Neural cell (in vitro differentiated cells): ENCODE data around the gene BTBD17.

Experiments used
- EP300 ChIP-seq: fragments of 450-650 bp; conservative IDR thresholded peaks from 2 replicates; pipeline ENCODE4 v1.6.1; 2014; ENCODE audit warnings: antibody characterized with exemption, mild to moderate bottlenecking, moderate library complexity; ENCODE audit not compliant: poor library complexity, severe bottlenecking
- EZH2 ChIP-seq: fragments of 200-600, 300-800 bp; shearing (Covaris generic), sonication (generic); IDR thresholded peaks from 2 replicates; pipeline ENCODE4 v1.6.1; 2014; ENCODE audit warnings: antibody characterized with exemption, low read length, borderline replicate concordance, mild to moderate bottlenecking; ENCODE audit not compliant: insufficient read depth, poor library complexity, severe bottlenecking
- MXI1 ChIP-seq: fragments of 450-650 bp; conservative IDR thresholded peaks from 2 replicates; pipeline ENCODE4 v1.6.1; 2014; ENCODE audit warnings: antibody characterized with exemption, mild to moderate bottlenecking; ENCODE audit not compliant: poor library complexity, severe bottlenecking
- POLR2AphosphoS5 ChIP-seq: IDR thresholded peaks from 2 replicates; pipeline ENCODE4 v1.6.1; 2012
- RAD21 ChIP-seq: fragments of 450-650 bp; conservative IDR thresholded peaks from 2 replicates; pipeline ENCODE4 v1.6.1; 2014; ENCODE audit warnings: antibody characterized with exemption, mild to moderate bottlenecking, moderate library complexity
- SMC3 ChIP-seq: fragments of 450-650 bp; conservative IDR thresholded peaks from 2 replicates; pipeline ENCODE4 v1.6.1; 2014; ENCODE audit warnings: antibody characterized with exemption, mild to moderate bottlenecking, moderate library complexity; ENCODE audit not compliant: poor library complexity
- TAF1 ChIP-seq: IDR thresholded peaks from 2 replicates; pipeline ENCODE4 v1.6.1; 2012; ENCODE audit warnings: low read depth
- TF ChIP-seq, protein P1 (sequence below): fragments of 450-650 bp; IDR thresholded peaks from 2 replicates; pipeline ENCODE4 v1.5.1; 2014; ENCODE audit warnings: antibody characterized with exemption, mild to moderate bottlenecking, moderate library complexity; ENCODE audit not compliant: poor library complexity, severe bottlenecking
- TF ChIP-seq, protein P2 (sequence below): IDR thresholded peaks from 2 replicates; pipeline ENCODE4 v1.6.1; 2012; ENCODE audit warnings: borderline replicate concordance

DNA sequence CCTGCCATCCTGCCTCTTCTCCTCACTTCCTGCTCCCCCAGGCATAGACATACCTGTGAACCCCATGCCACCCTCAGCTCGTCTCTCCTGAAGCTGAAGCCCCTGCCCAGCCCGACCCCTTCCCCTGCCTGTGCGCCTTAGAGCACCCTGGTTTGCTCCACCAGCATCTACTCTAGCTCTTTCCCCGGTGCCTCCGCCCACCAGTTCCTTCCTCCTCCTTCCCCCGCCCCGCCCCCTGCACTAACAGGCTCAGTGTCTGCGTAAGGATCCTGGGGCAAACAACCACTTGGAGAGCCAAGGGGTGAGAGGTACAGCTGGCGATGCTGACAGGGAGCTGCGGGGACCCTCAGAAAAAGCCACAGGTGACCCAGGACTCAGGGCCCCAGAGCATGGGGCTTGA is 7.6 kb upstream of the BTBD17 start:
- TF ChIP-seq, protein P1, sequence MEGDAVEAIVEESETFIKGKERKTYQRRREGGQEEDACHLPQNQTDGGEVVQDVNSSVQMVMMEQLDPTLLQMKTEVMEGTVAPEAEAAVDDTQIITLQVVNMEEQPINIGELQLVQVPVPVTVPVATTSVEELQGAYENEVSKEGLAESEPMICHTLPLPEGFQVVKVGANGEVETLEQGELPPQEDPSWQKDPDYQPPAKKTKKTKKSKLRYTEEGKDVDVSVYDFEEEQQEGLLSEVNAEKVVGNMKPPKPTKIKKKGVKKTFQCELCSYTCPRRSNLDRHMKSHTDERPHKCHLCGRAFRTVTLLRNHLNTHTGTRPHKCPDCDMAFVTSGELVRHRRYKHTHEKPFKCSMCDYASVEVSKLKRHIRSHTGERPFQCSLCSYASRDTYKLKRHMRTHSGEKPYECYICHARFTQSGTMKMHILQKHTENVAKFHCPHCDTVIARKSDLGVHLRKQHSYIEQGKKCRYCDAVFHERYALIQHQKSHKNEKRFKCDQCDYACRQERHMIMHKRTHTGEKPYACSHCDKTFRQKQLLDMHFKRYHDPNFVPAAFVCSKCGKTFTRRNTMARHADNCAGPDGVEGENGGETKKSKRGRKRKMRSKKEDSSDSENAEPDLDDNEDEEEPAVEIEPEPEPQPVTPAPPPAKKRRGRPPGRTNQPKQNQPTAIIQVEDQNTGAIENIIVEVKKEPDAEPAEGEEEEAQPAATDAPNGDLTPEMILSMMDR = no peak
- no peak for TF ChIP-seq POLR2AphosphoS5
- TF ChIP-seq, protein P2, sequence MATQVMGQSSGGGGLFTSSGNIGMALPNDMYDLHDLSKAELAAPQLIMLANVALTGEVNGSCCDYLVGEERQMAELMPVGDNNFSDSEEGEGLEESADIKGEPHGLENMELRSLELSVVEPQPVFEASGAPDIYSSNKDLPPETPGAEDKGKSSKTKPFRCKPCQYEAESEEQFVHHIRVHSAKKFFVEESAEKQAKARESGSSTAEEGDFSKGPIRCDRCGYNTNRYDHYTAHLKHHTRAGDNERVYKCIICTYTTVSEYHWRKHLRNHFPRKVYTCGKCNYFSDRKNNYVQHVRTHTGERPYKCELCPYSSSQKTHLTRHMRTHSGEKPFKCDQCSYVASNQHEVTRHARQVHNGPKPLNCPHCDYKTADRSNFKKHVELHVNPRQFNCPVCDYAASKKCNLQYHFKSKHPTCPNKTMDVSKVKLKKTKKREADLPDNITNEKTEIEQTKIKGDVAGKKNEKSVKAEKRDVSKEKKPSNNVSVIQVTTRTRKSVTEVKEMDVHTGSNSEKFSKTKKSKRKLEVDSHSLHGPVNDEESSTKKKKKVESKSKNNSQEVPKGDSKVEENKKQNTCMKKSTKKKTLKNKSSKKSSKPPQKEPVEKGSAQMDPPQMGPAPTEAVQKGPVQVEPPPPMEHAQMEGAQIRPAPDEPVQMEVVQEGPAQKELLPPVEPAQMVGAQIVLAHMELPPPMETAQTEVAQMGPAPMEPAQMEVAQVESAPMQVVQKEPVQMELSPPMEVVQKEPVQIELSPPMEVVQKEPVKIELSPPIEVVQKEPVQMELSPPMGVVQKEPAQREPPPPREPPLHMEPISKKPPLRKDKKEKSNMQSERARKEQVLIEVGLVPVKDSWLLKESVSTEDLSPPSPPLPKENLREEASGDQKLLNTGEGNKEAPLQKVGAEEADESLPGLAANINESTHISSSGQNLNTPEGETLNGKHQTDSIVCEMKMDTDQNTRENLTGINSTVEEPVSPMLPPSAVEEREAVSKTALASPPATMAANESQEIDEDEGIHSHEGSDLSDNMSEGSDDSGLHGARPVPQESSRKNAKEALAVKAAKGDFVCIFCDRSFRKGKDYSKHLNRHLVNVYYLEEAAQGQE = no peak
- TF ChIP-seq EP300 = no peak
- TF ChIP-seq RAD21 = no peak
- no peak for TF ChIP-seq TAF1
- no peak for TF ChIP-seq EZH2
- TF ChIP-seq MXI1 = no peak
- no peak for TF ChIP-seq SMC3
